ENCODE data around the gene APOLD1. TPM values are rescaled to one million over a fixed set of nuclear protein-coding genes. Genes with fewer than 3 reads are reported as not detected.

The APOLD1 gene
- total RNA-seq, 3 donors from 2014 or later = 26.7 to 236 (median 41.4) TPM

DNA sequence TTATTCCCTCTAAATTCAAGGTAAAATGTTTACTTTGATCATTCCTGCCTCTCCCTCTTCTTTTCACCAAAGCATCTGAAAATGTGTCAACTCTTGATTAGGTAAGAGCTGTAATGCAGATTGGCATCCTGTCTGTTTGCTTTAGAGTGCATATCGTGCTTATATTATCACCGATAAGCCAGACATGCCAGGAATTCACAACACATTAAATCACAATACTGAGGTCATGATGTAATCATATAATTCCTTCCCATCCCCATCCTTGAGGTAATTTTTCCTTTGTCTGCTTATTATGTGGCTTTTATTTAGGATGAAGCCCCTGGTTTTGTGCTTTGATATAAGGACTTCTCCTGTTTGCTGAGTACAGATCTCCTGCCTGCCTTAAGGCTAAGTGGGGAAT is 37.8 kb downstream of the APOLD1 start:
- intact Hi-C loops (cut with DNase I; ENCODE audit: low total_unique reads) = no loop called here

DNA sequence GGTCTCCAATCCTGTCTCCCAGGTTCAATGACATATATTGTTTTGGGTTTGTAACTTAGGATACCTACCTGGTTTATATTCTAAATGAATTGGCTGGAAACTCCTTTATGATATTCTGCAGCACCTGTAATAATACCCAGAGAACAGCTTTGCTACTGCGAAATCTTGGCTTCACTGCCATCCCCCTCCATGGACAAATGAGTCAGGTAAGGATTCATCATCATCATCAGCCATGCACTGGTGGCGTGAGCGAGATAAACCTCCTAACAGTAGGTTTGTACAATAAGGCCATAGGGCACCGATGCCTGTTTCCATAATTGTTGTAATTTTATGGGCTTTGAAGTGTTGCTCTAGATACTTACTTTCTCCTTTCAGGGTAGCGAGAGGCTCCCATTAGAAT is 38.4 kb downstream of the APOLD1 start:
- H3K9me3 ChIP-seq = no peaks in the 10 kb centered on the region
- H3K36me3 ChIP-seq = peaks cover 10% of the 10 kb centered on the region
- TF ChIP-seq POLR2AphosphoS5 (IDR thresholded peaks at IDR 0.05) (no peak), POLR2A (IDR thresholded peaks at IDR 0.05) (no peak), CTCF (IDR thresholded peaks at IDR 0.05) (no peak)
- DNase-seq (ENCODE audit: low spot score in 2 of 2) = no peak
- H3K27me3 ChIP-seq = no peaks in the 10 kb centered on the region
- no peak overlapping the region for H3K27ac ChIP-seq
- peaks cover 4 to 12% of the 10 kb centered on the region in 2 donors for H3K4me1 ChIP-seq
- intact Hi-C loops (cut with DNase I; ENCODE audit: low total_unique reads) = no loop called here
- H3K4me3 ChIP-seq = no peak overlapping the region

More for the DNA sequence above, 37.8 kb downstream of the APOLD1 start:
- Histone ChIP-seq H3K27me3 (no peaks in the 10 kb centered on the region), H3K4me3 (no peak overlapping the region), H3K36me3 (peaks cover 10% of the 10 kb centered on the region), H3K27ac (no peak overlapping the region), H3K4me1 (peaks cover 4 to 12% of the 10 kb centered on the region in 2 donors), H3K9me3 (no peaks in the 10 kb centered on the region)
- no peak for TF ChIP-seq CTCF (IDR thresholded peaks at IDR 0.05)
- no peak for TF ChIP-seq POLR2A (IDR thresholded peaks at IDR 0.05)
- TF ChIP-seq POLR2AphosphoS5 (IDR thresholded peaks at IDR 0.05) = no peak
- DNase-seq (ENCODE audit: low spot score in 2 of 2) = no peak

GRCh38 chr12:12835378-12836146 is 50.1 kb downstream of the APOLD1 start:
- no peak overlapping the region for H3K4me3 ChIP-seq
- intact Hi-C loops (cut with DNase I; ENCODE audit: low total_unique reads) = no loop called here
- DNase-seq (ENCODE audit: low spot score in 2 of 2) = no peak
- no peaks in the 10 kb centered on the region for H3K9me3 ChIP-seq
- H3K27me3 ChIP-seq = no peaks in the 10 kb centered on the region
- no peaks in the 10 kb centered on the region for H3K36me3 ChIP-seq
- no peaks in the 10 kb centered on the region for H3K4me1 ChIP-seq
- H3K27ac ChIP-seq = peak overlapping the region; percentile 62 to 74
- TF ChIP-seq POLR2A (IDR thresholded peaks at IDR 0.05) (no peak), CTCF (IDR thresholded peaks at IDR 0.05) (no peak)

DNA sequence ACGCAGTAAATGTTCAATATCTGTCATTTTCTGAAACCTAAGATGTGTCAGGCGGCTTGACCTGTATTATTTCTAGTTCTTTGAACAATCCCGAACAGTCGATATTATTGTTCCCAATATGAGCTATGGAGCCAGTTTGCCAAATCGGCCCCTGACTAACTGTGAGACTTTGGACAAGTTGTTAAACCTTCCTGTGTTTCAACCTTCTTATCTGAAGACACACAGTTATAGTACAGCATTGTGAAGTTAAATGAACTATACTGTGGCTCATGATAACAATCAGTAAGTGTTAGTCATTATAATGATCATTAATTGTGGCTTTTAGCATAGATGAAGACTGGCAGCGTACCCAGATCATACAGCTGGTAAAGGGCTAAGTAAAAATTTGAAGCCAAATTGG is 51.1 kb downstream of the APOLD1 start:
- H3K27ac ChIP-seq = peak overlapping the region in 1 of 2 donors; percentile 60
- DNase-seq (ENCODE audit: low spot score in 2 of 2) = no peak
- no peaks in the 10 kb centered on the region for H3K27me3 ChIP-seq
- intact Hi-C loops (cut with DNase I; ENCODE audit: low total_unique reads) = no loop called here
- no peak overlapping the region for H3K4me3 ChIP-seq
- H3K36me3 ChIP-seq = no peaks in the 10 kb centered on the region
- H3K4me1 ChIP-seq = no peaks in the 10 kb centered on the region
- TF ChIP-seq POLR2A (IDR thresholded peaks at IDR 0.05) (no peak), POLR2AphosphoS5 (IDR thresholded peaks at IDR 0.05) (no peak), CTCF (IDR thresholded peaks at IDR 0.05) (no peak)
- H3K9me3 ChIP-seq = no peaks in the 10 kb centered on the region

GRCh38 chr12:12837025-12837812 is 51.8 kb downstream of the APOLD1 start:
- DNase-seq (ENCODE audit: low spot score in 2 of 2) = no peak
- H3K27ac ChIP-seq = peak overlapping the region; percentile 36 to 60
- H3K4me3 ChIP-seq = no peak overlapping the region
- TF ChIP-seq CTCF (IDR thresholded peaks at IDR 0.05) (peak; percentile 61 to 80 (median 72)), POLR2AphosphoS5 (IDR thresholded peaks at IDR 0.05) (no peak), POLR2A (IDR thresholded peaks at IDR 0.05) (no peak)
- no peaks in the 10 kb centered on the region for H3K36me3 ChIP-seq
- H3K9me3 ChIP-seq = no peaks in the 10 kb centered on the region
- intact Hi-C loops (cut with DNase I; ENCODE audit: low total_unique reads) = no loop called here
- no peaks in the 10 kb centered on the region for H3K27me3 ChIP-seq
- no peaks in the 10 kb centered on the region for H3K4me1 ChIP-seq
